BE2C (cell line): Measurements from ENCODE around the gene WDR37.
"Not testable (repeated sequence)": the region's sequence is repeated elsewhere in the genome, so short reads cannot be mapped to it uniquely, and the experiment has no call there.

Experiments used
- DNase-seq: peaks from one replicate; pipeline ENCODE4 v3.0.0-alpha.2; 2020
- H3K27me3 ChIP-seq: fragments of 250-450 bp; sonication (Bioruptor Pico); 2 replicates; pipeline ENCODE4 v1.5.1; 2020; ENCODE audit warnings: mild to moderate bottlenecking
- H3K36me3 ChIP-seq: fragments of 250-450 bp; sonication (Bioruptor Pico); 2 replicates; pipeline ENCODE4 v1.5.1; 2020; ENCODE audit warnings: mild to moderate bottlenecking
- H3K4me1 ChIP-seq: fragments of 250-450 bp; sonication (Bioruptor Pico); 2 replicates; pipeline ENCODE4 v1.5.1; 2020
- H3K4me3 ChIP-seq: 2 replicates; pipeline ENCODE4 v1.5.1; 2011; ENCODE audit warnings: low read depth, low read length
- H3K9me3 ChIP-seq: fragments of 250-450 bp; sonication (Bioruptor Pico); 2 replicates; pipeline ENCODE4 v1.5.1; 2020
- TF ChIP-seq, protein P1 (sequence below): IDR thresholded peaks from 2 replicates; pipeline ENCODE4 v1.5.1; 2012; ENCODE audit warnings: mild to moderate bottlenecking, low read depth, low read length

WDR37 gene

DNA sequence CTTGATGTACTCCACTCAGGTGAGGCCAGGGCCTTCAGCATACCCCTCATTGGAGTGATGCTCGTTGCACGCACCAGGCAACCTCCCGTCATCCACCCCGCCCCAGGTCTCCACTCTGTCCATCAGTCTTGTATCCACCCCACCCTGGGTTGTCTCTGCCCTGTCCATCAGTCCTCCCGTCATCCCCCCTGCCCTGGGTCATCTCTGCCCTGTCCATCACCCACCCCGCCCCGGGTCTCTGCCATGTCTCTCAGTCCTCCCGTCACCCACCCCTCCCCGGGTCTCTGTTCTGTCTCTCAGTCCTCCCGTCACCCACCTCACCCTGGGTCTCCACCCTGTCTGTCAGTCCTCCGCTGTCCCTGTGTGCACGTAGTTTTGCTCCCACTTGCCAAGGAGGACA lies 59.9 kb downstream of the WDR37 start:
- no peak for DNase-seq
- Histone ChIP-seq H3K4me3 (no peak overlapping the region), H3K36me3 (peaks cover 23% of the 10 kb centered on the region), H3K4me1 (peaks cover 14% of the 10 kb centered on the region), H3K9me3 (no peaks in the 10 kb centered on the region), H3K27me3 (no peaks in the 10 kb centered on the region)
- TF ChIP-seq, protein P1, sequence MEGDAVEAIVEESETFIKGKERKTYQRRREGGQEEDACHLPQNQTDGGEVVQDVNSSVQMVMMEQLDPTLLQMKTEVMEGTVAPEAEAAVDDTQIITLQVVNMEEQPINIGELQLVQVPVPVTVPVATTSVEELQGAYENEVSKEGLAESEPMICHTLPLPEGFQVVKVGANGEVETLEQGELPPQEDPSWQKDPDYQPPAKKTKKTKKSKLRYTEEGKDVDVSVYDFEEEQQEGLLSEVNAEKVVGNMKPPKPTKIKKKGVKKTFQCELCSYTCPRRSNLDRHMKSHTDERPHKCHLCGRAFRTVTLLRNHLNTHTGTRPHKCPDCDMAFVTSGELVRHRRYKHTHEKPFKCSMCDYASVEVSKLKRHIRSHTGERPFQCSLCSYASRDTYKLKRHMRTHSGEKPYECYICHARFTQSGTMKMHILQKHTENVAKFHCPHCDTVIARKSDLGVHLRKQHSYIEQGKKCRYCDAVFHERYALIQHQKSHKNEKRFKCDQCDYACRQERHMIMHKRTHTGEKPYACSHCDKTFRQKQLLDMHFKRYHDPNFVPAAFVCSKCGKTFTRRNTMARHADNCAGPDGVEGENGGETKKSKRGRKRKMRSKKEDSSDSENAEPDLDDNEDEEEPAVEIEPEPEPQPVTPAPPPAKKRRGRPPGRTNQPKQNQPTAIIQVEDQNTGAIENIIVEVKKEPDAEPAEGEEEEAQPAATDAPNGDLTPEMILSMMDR: no peak

GRCh38 chr10:1116696-1117280 lies 60.6 kb downstream of the WDR37 start:
- peaks cover 23% of the 10 kb centered on the region for H3K36me3 ChIP-seq

DNA sequence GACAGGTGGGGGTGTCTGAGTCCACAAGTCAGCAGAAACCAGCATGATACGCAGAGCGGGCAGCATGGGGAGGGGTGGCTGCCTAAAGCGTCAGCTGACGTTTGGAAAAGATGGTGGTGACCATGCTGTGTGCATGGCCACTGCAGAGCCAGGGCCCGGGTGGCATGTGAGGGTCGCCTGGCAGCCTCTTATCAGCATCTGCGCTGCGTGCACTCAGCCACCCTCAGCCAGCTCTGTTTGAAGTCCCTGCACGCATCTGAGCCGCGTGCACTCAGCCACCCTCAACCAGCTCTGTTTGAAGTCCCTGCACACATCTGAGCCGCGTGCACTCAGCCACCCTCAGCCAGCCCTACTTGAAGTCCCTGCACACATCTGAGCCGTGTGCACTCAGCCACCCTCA lies 61.5 kb downstream of the WDR37 start:
- H3K36me3 ChIP-seq: peaks cover 23% of the 10 kb centered on the region
- H3K9me3 ChIP-seq: no peaks in the 10 kb centered on the region

More at GRCh38 chr10:1116696-1117280, 60.6 kb downstream of the WDR37 start:
- Histone ChIP-seq H3K4me3 (no peak overlapping the region), H3K27me3 (no peaks in the 10 kb centered on the region), H3K4me1 (peaks cover 14% of the 10 kb centered on the region), H3K9me3 (no peaks in the 10 kb centered on the region)
- no peak for DNase-seq
- TF ChIP-seq, protein P1: no peak

DNA sequence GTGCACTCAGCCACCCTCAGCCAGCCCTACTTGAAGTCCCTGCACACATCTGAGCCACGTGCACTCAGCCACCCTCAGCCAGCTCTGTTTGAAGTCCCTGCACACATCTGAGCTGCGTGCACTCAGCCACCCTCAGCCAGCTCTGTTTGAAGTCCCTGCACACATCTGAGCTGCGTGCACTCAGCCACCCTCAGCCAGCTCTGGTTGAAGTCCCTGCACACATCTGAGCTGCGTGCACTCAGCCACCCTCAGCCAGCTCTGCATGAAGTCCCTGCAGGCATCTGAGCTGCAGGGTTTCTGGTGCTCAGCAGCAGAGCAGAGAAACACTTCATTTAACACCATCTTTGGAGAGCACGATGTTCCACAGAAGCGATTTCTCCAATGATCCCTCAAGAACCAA lies 62.1 kb downstream of the WDR37 start:
- H3K4me1 ChIP-seq: peaks cover 14% of the 10 kb centered on the region

More for the DNA sequence above, 61.5 kb downstream of the WDR37 start:
- TF ChIP-seq, protein P1: no peak
- H3K4me1 ChIP-seq: peaks cover 14% of the 10 kb centered on the region
- no peak for DNase-seq
- no peak overlapping the region for H3K4me3 ChIP-seq
- no peaks in the 10 kb centered on the region for H3K27me3 ChIP-seq

GRCh38 chr10:1119027-1119426 lies 62.8 kb downstream of the WDR37 start:
- DNase-seq: peak; percentile 24
- Histone ChIP-seq H3K4me3 (no peak overlapping the region), H3K4me1 (peaks cover 14% of the 10 kb centered on the region), H3K9me3 (no peaks in the 10 kb centered on the region), H3K36me3 (peaks cover 23% of the 10 kb centered on the region), H3K27me3 (no peaks in the 10 kb centered on the region)
- TF ChIP-seq, protein P1: no peak

More for the DNA sequence above, 62.1 kb downstream of the WDR37 start:
- H3K27me3 ChIP-seq, H3K9me3 ChIP-seq, H3K4me3 ChIP-seq, DNase-seq: not testable (repeated sequence)
- H3K36me3 ChIP-seq: peaks cover 23% of the 10 kb centered on the region

DNA sequence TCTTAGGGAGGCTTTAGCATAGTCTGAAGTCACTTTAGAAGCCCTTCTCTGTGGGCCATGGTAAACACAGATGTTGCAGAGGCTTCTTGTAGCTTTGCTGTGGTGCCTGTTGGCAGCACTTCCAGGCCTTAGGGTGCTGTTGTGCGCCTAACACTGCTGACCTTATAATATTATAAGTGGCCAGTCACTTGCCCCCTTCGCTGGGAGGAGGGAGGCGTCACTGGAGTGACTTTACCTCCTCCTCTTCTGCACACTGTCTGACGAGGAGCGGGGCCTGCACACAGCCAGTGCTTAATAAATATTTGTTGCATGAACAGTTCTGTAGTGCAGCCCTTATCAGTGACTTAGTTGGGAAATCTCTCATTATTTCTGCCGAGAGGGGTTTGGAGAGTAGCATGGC lies 63.3 kb downstream of the WDR37 start:
- Histone ChIP-seq H3K4me1 (peaks cover 14% of the 10 kb centered on the region), H3K4me3 (no peak overlapping the region), H3K27me3 (no peaks in the 10 kb centered on the region), H3K9me3 (no peaks in the 10 kb centered on the region), H3K36me3 (peaks cover 23% of the 10 kb centered on the region)
- no peak for DNase-seq
- TF ChIP-seq, protein P1: no peak

DNA sequence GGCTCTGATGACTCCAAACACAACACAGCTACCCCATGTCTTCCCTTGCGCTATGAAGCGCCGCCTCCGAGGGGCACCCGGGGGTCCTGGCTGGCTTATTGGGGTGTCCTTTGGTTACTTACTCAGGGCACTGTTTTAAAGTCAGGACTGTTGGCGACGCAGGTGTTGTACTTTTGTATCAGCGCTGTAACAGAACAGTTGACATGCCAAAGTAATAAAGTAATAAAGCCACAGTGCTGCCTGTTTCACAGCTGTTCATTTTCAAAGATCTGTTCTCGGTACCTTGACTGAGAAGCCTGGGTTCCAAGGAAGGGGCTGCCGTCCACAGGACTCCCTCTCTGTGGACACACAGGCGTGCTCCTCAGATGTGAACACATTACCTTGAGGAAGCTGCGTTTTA lies 64.1 kb downstream of the WDR37 start:
- no peak overlapping the region for H3K4me3 ChIP-seq
- TF ChIP-seq, protein P1: no peak
- H3K9me3 ChIP-seq: no peaks in the 10 kb centered on the region
- H3K4me1 ChIP-seq: peaks cover 14% of the 10 kb centered on the region
- H3K36me3 ChIP-seq: peaks cover 26% of the 10 kb centered on the region
- DNase-seq: no peak
- H3K27me3 ChIP-seq: no peaks in the 10 kb centered on the region
